A549 treated with RU486 at 1 μM for 4 hours (cell line): Measurements from ENCODE around the gene KLK7. TPM values are rescaled to one million over a fixed set of nuclear protein-coding genes. Genes with fewer than 3 reads are reported as not detected.

Experiments used
- total RNA-seq: library from RNA; stranded (reverse); fragments of 200-300 nt; extraction: Qiagen RNA extraction; gene quantifications from 5 replicates; pipeline ENCODE4 v1.2.3, GENCODE V29; 2022; ENCODE audit warnings: low read depth

KLK7 gene
- total RNA-seq = not detected in 5 replicates

DNA sequence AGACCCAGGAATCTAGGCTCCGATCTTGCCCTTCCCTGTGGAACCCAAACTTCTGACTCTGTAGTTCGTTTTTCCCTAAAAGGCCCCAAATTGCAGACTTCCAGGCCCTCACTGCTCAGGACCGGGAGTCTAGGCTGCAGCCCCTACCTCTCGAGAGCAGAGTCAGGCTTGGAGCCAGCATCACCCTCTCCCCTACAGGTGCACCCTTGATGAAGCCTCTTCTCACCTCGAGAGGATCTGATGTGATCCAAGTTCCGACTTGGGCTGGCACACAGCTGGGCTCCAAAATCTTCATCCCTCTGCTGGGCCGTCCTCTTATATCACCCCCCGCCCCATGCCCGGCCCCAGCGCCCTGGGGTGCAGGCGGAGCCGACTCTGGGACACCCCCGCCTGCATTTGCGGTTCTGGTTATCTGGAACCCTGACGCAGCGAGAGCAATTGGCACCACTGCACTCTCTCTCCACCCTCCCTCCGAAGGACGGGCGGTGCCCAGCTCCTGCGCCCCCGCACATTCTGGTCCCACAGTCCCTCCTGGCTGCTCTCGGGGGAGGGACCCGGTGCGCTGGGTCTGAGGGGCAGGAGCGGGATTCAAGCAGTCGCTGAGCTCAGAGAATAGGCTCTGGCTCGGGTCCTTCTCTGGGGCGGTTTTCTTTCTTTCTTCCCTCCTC is at the start of gene KLK7:
KLK7 (minus strand) TSS at position 293 of the 668 bp plus-strand sequence. CDS start 1,518 bp downstream, outside the sequence.

DNA sequence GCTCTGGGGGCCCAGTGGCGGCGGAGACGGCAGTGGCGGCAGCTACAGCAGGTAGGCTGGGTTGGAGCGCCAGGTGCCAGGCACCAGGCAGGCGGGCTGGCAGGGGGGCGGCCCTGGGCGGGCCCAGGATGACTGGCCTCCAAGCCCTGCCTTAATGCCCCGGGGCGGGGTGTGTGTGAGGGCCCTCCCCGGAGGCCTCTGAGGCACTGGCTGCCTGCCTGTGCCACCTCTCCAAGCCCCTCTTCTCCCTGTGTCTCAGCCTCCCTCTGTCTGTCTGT is 42.8 kb upstream of the KLK7 start, which contains the start of gene KLK11:
KLK11 (minus strand) TSS at position 63 of the 278 bp plus-strand sequence. CDS start 985 bp downstream, outside the sequence.

GRCh38 chr19:51019544-51019925 is 35.8 kb upstream of the KLK7 start, which contains the start of gene KLK10:
Gene KLK10 (minus strand): TSS chr19:51019709. CDS start chr19:51019130, 579 bp downstream.

DNA sequence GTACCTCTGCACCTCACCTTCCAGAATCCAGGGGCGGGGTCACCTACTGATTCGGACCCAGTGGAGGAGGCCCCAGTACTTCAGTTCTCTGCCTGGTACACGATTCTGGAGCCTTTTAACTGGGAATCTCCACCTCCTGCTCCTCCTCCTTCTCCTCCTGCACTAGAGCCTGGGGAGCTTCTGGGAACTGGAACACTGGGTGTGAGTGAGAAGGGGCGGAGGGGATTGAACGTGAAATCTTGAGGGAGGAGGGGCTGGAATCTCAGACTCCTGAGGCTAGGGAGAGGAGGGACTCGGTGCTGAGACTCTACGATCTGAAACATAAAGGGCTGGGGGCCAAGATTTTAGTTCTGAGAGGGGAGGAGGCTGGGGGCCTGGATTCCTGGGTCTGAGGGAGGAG is 17.8 kb upstream of the KLK7 start, which contains the start of gene KLK8:
KLK8 (minus strand) TSS at position 90 of the 400 bp plus-strand sequence. CDS start 437 bp downstream, outside the sequence.

GRCh38 chr19:50969413-50969760 is 14.3 kb downstream of the KLK7 start, which contains the start of gene KLK6:
Gene KLK6 (minus strand): TSS chr19:50969591. CDS start chr19:50968104, 1,487 bp downstream.

GRCh38 chr19:50952910-50953309 is 30.8 kb downstream of the KLK7 start, which contains the start of gene KLK5:
Gene KLK5 (minus strand): TSS chr19:50953038. CDS start chr19:50952657, 381 bp downstream.

Other genes with a start within 250 kb of the KLK7 start
- gene GPR32, start 213.5 kb downstream of the KLK7 start, total RNA-seq = not detected in 5 replicates
- not detected in 5 replicates for gene ACP4, start 193.5 kb downstream of the KLK7 start, total RNA-seq
- gene KLK1, start 160.1 kb downstream of the KLK7 start, total RNA-seq = 0.08 TPM in 1 of 5 replicates, not detected in the others
- gene KLK15, start 150.3 kb downstream of the KLK7 start, total RNA-seq = not detected in 5 replicates
- not detected in 5 replicates for gene KLK3, start 129.0 kb downstream of the KLK7 start, total RNA-seq
- gene KLK2, start 110.5 kb downstream of the KLK7 start, total RNA-seq = 0.06 to 0.62 TPM in 2 of 5 replicates, not detected in the others
- 0.43 TPM in 1 of 5 replicates, not detected in the others for gene KLK4, start 72.5 kb downstream of the KLK7 start, total RNA-seq
- gene KLK5, start 30.9 kb downstream of the KLK7 start, total RNA-seq = not detected in 5 replicates
- gene KLK6, start 14.3 kb downstream of the KLK7 start, total RNA-seq = 0.17 to 1.4 TPM (median 0.23 TPM) in 5 replicates
- not detected in 5 replicates for gene KLK8, start 17.7 kb upstream of the KLK7 start, total RNA-seq
- gene KLK10, start 35.8 kb upstream of the KLK7 start, total RNA-seq = 0.19 to 0.73 TPM (median 0.29 TPM) in 5 replicates
- gene KLK11, start 42.7 kb upstream of the KLK7 start, total RNA-seq = not detected in 5 replicates
- gene KLK12, start 51.1 kb upstream of the KLK7 start, total RNA-seq = not detected in 5 replicates
- gene KLK13, start 81.2 kb upstream of the KLK7 start, total RNA-seq = 0.15 to 0.29 TPM in 2 of 5 replicates, not detected in the others
- 0.16 to 0.92 TPM (median 0.39 TPM) in 5 replicates for gene KLK14, start 99.0 kb upstream of the KLK7 start, total RNA-seq
- gene CTU1, start 124.5 kb upstream of the KLK7 start, total RNA-seq = 5.5 to 18.1 TPM (median 16.9 TPM) in 5 replicates
- gene SIGLEC9, start 141.0 kb upstream of the KLK7 start, total RNA-seq = not detected in 5 replicates
- not detected in 5 replicates for gene SIGLEC7, start 158.4 kb upstream of the KLK7 start, total RNA-seq
- gene CD33, start 241.2 kb upstream of the KLK7 start, total RNA-seq = 0.02 to 0.14 TPM (median 0.09 TPM) in 3 of 5 replicates, not detected in the others